ENCODE results near the gene PTMA.

- TF ChIP-seq EP300 (IDR thresholded peaks at IDR 0.05; ENCODE audit: borderline replicate concordance) (no peak; the same call in 1 of the 2 replicates), RAD21 (IDR thresholded peaks at IDR 0.05; ENCODE audit: low read depth) (no peak), REST (IDR thresholded peaks at IDR 0.05; ENCODE audit: low read depth) (no peak)
These were observed 1.3 kb downstream of the PTMA start for GRCh38 chr2:231709636-231709980.

Data from Ishikawa (cell line).